ENCODE results near the gene TRO.

Gene TRO

GRCh38 chrX:54977387-54977786 lies 56.8 kb downstream of the TRO start:
- DNase-seq: no peak

DNA sequence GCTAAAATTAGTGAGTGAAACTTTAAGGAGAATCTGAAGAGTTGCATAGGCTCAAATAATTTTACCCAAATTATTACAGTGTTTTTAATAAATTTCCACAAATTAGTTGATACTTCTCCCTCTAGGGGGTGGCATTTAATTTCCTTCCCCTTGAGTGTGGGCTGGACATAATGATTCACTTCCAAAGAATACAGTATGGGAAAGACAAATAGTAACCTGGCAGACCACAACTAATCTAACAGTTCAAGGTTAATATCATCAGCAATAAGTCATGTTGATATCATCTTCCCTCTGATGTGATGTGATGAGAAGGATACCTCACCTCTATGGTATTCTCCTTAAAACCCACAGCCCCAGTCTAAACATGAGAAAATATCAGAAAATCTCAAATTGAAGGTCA lies 57.8 kb downstream of the TRO start:
- DNase-seq: no peak

DNA sequence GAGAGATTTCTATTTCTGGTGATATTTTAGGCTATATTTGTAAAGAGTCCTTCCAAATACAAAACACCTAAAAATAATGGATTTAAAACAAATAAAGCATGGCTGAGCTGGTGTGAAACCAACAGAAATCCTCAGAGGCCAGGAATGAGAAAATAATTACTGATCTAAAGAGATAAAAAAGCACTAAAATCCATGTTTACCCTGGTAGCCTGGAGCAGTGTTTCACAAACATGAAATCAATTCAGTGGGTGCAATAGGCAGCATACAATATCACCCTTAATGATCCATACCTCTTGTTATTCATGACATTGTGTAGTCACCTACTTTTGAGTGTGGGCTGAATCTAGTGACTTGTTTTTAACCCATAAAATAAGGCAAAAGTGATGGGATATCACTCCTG lies 58.8 kb downstream of the TRO start:
- DNase-seq: no peak

DNA sequence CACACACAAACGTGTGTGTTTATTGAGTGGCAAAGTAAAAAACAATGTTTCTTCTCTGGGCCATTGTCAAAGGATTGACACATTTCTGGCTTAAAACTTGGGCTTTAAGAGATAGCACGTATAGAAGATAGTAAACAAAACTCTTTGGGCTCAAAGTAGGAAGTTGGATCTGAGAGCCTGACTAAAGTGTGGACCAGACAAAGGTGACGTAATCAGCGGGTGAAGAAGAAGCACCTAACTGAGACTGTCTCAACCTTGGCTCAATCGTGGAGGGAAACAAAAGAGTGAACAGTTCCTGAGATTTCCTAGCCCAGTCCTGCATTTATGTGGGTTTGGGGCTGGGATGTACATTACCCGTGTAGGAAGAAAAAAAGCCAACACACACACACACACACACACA lies 59.7 kb downstream of the TRO start:
- no peak for DNase-seq

All from NK-92 treated with Interleukin-12 subunit alpha and Interleukin-12 subunit beta, amount 100 ng/mL, for 24 hours (cell line).